Suppressor macrophage (primary cell): ENCODE measurements around the gene VMP1.
A peak's percentile ranks its signal among the peaks of the same experiment; 100 is the strongest.

Experiments used
- DNase-seq, 4 experiments: peaks; one replicate each; pipeline ENCODE4 v3.0.0-alpha.2; 2020 to 2022

VMP1 gene

GRCh38 chr17:59814685-59815084, 107.2 kb downstream of the VMP1 start:
- DNase-seq, result no peak

GRCh38 chr17:59815965-59816364, 108.5 kb downstream of the VMP1 start:
- peak in 2 of 4 experiments; percentile 34 to 48 for DNase-seq

- DNase-seq, result peak in 2 of 4 experiments; percentile 23 to 61
These were observed 118.3 kb downstream of the VMP1 start for GRCh38 chr17:59825533-59826322.

GRCh38 chr17:59826706-59827453, 119.4 kb downstream of the VMP1 start:
- DNase-seq, result no peak

GRCh38 chr17:59827721-59828477, 120.4 kb downstream of the VMP1 start:
- DNase-seq, result peak in 1 of 4 experiments; percentile 10

GRCh38 chr17:59828478-59828760, 121.0 kb downstream of the VMP1 start:
- no peak for DNase-seq

- DNase-seq, result peak in 1 of 4 experiments; percentile 32
These were observed 121.4 kb downstream of the VMP1 start for GRCh38 chr17:59828819-59829216.

GRCh38 chr17:59829217-59830006, 122.0 kb downstream of the VMP1 start:
- DNase-seq, result peak; percentile 44 to 87 (median 64)

- no peak for DNase-seq
These were observed 122.7 kb downstream of the VMP1 start for GRCh38 chr17:59830007-59830630.

- DNase-seq, result no peak
These were observed 123.5 kb downstream of the VMP1 start for GRCh38 chr17:59830846-59831486.

- no peak for DNase-seq
These were observed 125.5 kb downstream of the VMP1 start for GRCh38 chr17:59832883-59833379.

GRCh38 chr17:59837308-59838051, 130.0 kb downstream of the VMP1 start:
- DNase-seq, result peak; percentile 92 to 100 (median 97)

- peak; percentile 45 to 61 (median 48) for DNase-seq
These were observed 130.8 kb downstream of the VMP1 start for GRCh38 chr17:59838052-59838916.

- DNase-seq, result peak in 3 of 4 experiments; percentile 24 to 52 (median 31)
These were observed 132.3 kb downstream of the VMP1 start for GRCh38 chr17:59839651-59840328.

- DNase-seq, result peak in 3 of 4 experiments; percentile 36 to 52 (median 41)
These were observed 133.1 kb downstream of the VMP1 start for GRCh38 chr17:59840329-59841090.

- peak in 2 of 4 experiments; percentile 19 to 45 for DNase-seq
These were observed 133.8 kb downstream of the VMP1 start for GRCh38 chr17:59841091-59841881.

- peak in 1 of 4 experiments; percentile 15 for DNase-seq
These were observed 134.4 kb downstream of the VMP1 start for GRCh38 chr17:59841882-59842263.
